Lung (tissue), 12 donors: Measurements from ENCODE around the gene RALGAPA2. TPM values are rescaled to one million over a fixed set of nuclear protein-coding genes. Genes with fewer than 3 reads are reported as not detected.

Source experiments
- ATAC-seq: fragments of 200-7000 bp; cut with Tn5 transposase; one replicate; pipeline ENCODE4 v1.9.1; 2020; ENCODE audit warnings: moderate number of reproducible peaks; ENCODE audit not compliant: insufficient read depth, low FRiP score
- DNase-seq, 3 donors: peaks; one replicate each; pipeline ENCODE4 v3.0.0-alpha.2; 2013 to 2017
- H3K27ac ChIP-seq, 2 donors: one replicate each; pipeline ENCODE4 v1.5.1; 2013; ENCODE audit warnings: mild to moderate bottlenecking in 2 of 2, moderate library complexity in 2 of 2, control low read depth in 1 of 2, inconsistent platforms in 1 of 2, low read depth in 1 of 2, low read length in 1 of 2
- H3K27me3 ChIP-seq, 3 donors: one replicate each; pipeline ENCODE4 v1.5.1; 2013; ENCODE audit warnings: low read length in 2 of 3; ENCODE audit not compliant: control insufficient read depth in 3 of 3, insufficient read depth in 3 of 3
- H3K36me3 ChIP-seq, 4 donors: one replicate each; pipeline ENCODE4 v1.5.1; 2013; ENCODE audit warnings: low read length in 4 of 4, mild to moderate bottlenecking in 1 of 4, moderate library complexity in 1 of 4; ENCODE audit not compliant: control insufficient read depth in 4 of 4, insufficient read depth in 4 of 4
- H3K4me1 ChIP-seq, 5 donors: one replicate each; pipeline ENCODE4 v1.5.1; 2013; ENCODE audit warnings: low read length in 5 of 5, mild to moderate bottlenecking in 2 of 5, moderate library complexity in 1 of 5; ENCODE audit not compliant: control insufficient read depth in 5 of 5, insufficient read depth in 5 of 5
- H3K4me3 ChIP-seq: one replicate; pipeline ENCODE4 v1.5.1; 2013; ENCODE audit warnings: mild to moderate bottlenecking, control low read depth, moderate library complexity
- H3K9ac ChIP-seq, 2 donors: one replicate each; pipeline ENCODE4 v1.5.1; 2013; ENCODE audit warnings: low read length in 2 of 2, control low read depth in 1 of 2; ENCODE audit not compliant: insufficient read depth in 1 of 2
- H3K9me3 ChIP-seq, 4 donors: one replicate each; pipeline ENCODE4 v1.5.1; 2013; ENCODE audit warnings: low read length in 3 of 4, mild to moderate bottlenecking in 1 of 4, moderate library complexity in 1 of 4; ENCODE audit not compliant: control insufficient read depth in 4 of 4, insufficient read depth in 3 of 4
- WGBS, 2 donors: extraction: QIAGEN DNeasy Blood & Tissue Kit; methylation state at CpG; one replicate each; pipeline ENCODE4 v1.1.7; 2013; 5-methylcytosine and 5-hydroxymethylcytosine counted together
- polyA plus RNA-seq, 2 donors: library from polyadenylated mRNA; stranded (reverse); fragments of 200-250 nt; gene quantifications; one replicate each; pipeline ENCODE4 v1.2.1, GENCODE V29; 2013
- total RNA-seq, 2 donors: library from RNA; depleted of rRNA in 1 of 2; stranded (reverse); fragments of >200 nt in 1 of 2; gene quantifications; one replicate each; pipeline ENCODE4 v1.2.1, GENCODE V29; 2014 to 2021
- TF ChIP-seq, protein P1 (sequence below): IDR thresholded peaks from 2 replicates; pipeline ENCODE4 v1.5.1; 2012; ENCODE audit warnings: mild to moderate bottlenecking; ENCODE audit errors: control extremely low read depth, extremely low read depth
- donor health status: control.
- donor health status: control.
- donor health status: Bipolar disorder and iron deficiency.
- donor health status: healthy.
- donor health status: DM: yes; HTN: yes; CAD: no.

The RALGAPA2 gene
- total and polyA plus RNA-seq, 4 donors, result 12.1 to 83.4 (median 55.6) TPM

DNA sequence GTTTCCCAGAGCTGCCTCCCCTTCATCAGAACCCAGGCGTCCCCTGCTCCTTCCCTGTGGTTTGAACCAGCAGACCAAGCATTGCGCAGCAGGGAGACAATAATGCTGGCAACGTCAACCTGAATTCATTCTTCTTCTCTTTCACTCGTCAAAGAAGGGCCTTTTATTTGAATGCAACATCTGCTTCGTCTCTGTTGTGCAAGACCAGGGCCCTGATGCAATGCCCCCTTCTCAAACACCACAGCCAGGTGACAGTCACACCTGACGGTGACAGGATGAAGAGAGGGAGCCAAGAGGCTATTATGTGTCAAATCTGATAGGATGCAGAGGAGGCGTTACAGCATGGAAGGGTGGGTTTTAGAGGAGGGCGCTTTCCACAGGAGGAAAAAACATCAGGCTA is 336.6 kb downstream of the RALGAPA2 start:
- TF ChIP-seq, protein P1, sequence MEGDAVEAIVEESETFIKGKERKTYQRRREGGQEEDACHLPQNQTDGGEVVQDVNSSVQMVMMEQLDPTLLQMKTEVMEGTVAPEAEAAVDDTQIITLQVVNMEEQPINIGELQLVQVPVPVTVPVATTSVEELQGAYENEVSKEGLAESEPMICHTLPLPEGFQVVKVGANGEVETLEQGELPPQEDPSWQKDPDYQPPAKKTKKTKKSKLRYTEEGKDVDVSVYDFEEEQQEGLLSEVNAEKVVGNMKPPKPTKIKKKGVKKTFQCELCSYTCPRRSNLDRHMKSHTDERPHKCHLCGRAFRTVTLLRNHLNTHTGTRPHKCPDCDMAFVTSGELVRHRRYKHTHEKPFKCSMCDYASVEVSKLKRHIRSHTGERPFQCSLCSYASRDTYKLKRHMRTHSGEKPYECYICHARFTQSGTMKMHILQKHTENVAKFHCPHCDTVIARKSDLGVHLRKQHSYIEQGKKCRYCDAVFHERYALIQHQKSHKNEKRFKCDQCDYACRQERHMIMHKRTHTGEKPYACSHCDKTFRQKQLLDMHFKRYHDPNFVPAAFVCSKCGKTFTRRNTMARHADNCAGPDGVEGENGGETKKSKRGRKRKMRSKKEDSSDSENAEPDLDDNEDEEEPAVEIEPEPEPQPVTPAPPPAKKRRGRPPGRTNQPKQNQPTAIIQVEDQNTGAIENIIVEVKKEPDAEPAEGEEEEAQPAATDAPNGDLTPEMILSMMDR, result no peak
- H3K27ac ChIP-seq, result no peak overlapping the region
- no peak for ATAC-seq
- H3K27me3 ChIP-seq, result peaks cover 0 to 57% (median 41%) of the 10 kb centered on the region in 3 donors
- H3K9ac ChIP-seq, result no peak overlapping the region
- H3K4me1 ChIP-seq, result no peaks in the 10 kb centered on the region
- H3K4me3 ChIP-seq, result no peak overlapping the region
- H3K36me3 ChIP-seq, result no peaks in the 10 kb centered on the region
- 39 to 46% methylated on average over 8 of the region's 8 CpGs for WGBS, 2 donors
- DNase-seq, result no peak
- peaks cover 0 to 6% (median 2%) of the 10 kb centered on the region in 4 donors for H3K9me3 ChIP-seq

DNA sequence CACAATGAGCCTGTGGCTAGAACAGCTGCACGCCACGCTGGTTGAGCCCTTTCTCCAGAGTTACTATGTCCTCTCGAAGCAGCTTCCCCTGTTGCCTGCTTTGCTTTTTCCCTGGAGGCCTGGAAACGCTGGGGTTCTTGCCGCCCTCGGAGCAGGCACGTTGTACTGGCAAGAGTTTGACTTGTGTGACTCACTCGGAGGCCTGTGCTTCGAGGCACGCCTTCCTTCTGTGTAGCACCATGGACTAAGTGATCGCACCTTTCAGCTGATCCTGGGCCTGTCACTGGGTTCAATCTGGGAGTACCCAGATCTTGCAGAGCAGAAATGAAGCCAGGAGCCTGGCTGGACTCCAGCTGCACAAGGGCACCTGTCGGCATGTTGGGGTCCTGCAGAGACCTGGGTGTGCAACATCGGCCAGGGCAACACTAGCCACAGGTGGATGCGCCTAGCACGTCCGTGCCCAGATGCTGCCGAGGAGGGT is 339.3 kb downstream of the RALGAPA2 start:
- 61 to 70% methylated on average over 17 of the region's 17 CpGs for WGBS, 2 donors
- ATAC-seq (no peak), DNase-seq (no peak)
- TF ChIP-seq, protein P1, result no peak
- Histone ChIP-seq H3K9ac (no peak overlapping the region), H3K4me1 (peaks cover 0 to 11% (median 1%) of the 10 kb centered on the region in 5 donors), H3K36me3 (no peaks in the 10 kb centered on the region), H3K4me3 (no peak overlapping the region), H3K9me3 (peaks cover 0 to 8% (median 0%) of the 10 kb centered on the region in 4 donors), H3K27me3 (peaks cover 21 to 71% (median 53%) of the 10 kb centered on the region in 3 donors), H3K27ac (no peak overlapping the region)

DNA sequence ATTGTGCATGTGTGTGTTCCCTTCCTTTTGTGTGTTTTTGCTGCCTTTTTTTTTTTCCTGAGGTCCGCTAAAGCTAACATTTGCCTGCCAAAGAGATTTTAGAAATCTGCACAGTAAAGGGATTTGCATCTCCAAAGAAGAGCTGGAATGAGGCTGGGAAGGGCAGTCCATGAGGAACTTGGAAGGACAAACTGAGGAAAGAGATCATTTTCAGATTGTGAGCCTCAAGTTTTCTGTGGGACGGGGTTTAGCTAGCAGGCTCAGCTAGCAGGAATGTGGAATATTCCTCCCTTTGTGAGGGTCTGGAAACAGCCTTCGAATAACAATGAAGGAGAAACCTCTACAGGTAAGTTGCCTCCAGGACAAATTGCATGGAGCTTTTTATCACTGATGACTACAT is 340.8 kb downstream of the RALGAPA2 start:
- 23% methylated on average over 3 of the region's 3 CpGs for WGBS, 2 donors
- TF ChIP-seq, protein P1, result no peak
- H3K27me3 ChIP-seq, result peaks cover 35 to 80% (median 55%) of the 10 kb centered on the region in 3 donors

DNA sequence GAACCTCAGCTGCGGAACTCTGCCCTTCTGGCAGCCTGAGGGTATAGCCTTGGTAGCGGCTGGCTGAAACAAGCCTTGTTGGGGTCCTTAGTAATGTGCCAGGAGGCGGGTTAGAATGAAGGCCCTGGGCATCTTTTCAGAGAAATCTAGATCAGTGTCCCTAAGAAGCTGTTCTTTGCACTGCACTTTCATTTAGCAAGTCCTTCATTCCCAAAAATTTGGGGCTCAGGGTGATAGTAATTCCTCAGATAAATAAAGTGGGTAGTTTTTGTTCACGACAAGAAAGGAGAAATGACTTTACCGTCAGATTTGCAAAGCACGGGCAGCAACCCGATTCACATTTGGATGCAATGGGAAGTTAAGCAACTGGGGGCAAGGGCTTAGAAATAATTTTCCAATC is 341.4 kb downstream of the RALGAPA2 start:
- ATAC-seq, result no peak
- H3K4me1 ChIP-seq, result peaks cover 0 to 20% (median 3%) of the 10 kb centered on the region in 5 donors
- DNase-seq, result no peak
- 12 to 25% methylated on average over 7 of the region's 7 CpGs for WGBS, 2 donors
- no peak overlapping the region for H3K9ac ChIP-seq
- H3K36me3 ChIP-seq, result no peaks in the 10 kb centered on the region
- peaks cover 40 to 81% (median 59%) of the 10 kb centered on the region in 3 donors for H3K27me3 ChIP-seq
- no peak overlapping the region for H3K27ac ChIP-seq
- H3K9me3 ChIP-seq, result peaks cover 0 to 8% (median 0%) of the 10 kb centered on the region in 4 donors
- TF ChIP-seq, protein P1, result no peak
- H3K4me3 ChIP-seq, result no peak overlapping the region

More for the DNA sequence above, 340.8 kb downstream of the RALGAPA2 start:
- no peaks in the 10 kb centered on the region for H3K36me3 ChIP-seq
- DNase-seq (peak in 1 of 3 donors; percentile 10), ATAC-seq (no peak)
- no peak overlapping the region for H3K4me3 ChIP-seq
- H3K9ac ChIP-seq, result no peak overlapping the region
- no peak overlapping the region for H3K27ac ChIP-seq
- peaks cover 0 to 8% (median 0%) of the 10 kb centered on the region in 4 donors for H3K9me3 ChIP-seq
- peaks cover 0 to 20% (median 3%) of the 10 kb centered on the region in 5 donors for H3K4me1 ChIP-seq
